A549 (cell line): ENCODE data around the gene HDC. TPM values are rescaled to one million over a fixed set of nuclear protein-coding genes. Genes with fewer than 3 reads are reported as not detected.

Experiments
- ATAC-seq, 2 experiments: fragments of 200-7000 bp in 1 of 2; fragments of >200 bp in 1 of 2; cut with Nextera tagmentation in 1 of 2; cut with Tn5 transposase in 1 of 2; 3 replicates each; pipeline versions ENCODE4 v1.8.0 to v1.9.1; 2018 to 2020; ENCODE audit warnings: mild to moderate bottlenecking in 1 of 2, moderate library complexity in 1 of 2
- CTCF ChIA-PET: fragments of 300-600 bp; sonication (Branson Sonifier 250); formaldehyde crosslinking; extraction: SDS; loops from one replicate; lab custom pipeline; 2021; ENCODE audit warnings: antibody characterized with exemption, inconsistent platforms; lab: Yijun Ruan, JAX
- POLR2A ChIA-PET: fragments of 350-600 bp; formaldehyde crosslinking; extraction: SDS; loops from one replicate; lab custom pipeline; 2021; ENCODE audit warnings: antibody characterized with exemption, inconsistent platforms; lab: Yijun Ruan, JAX
- DNase-seq, 2 experiments: peaks; one replicate each; pipeline versions ENCODE4 v3.0.0 to v3.0.0-alpha.2; 2011 to 2016; ENCODE audit warnings: low read depth in 1 of 2, low spot score in 1 of 2
- FAIRE-seq: peaks from 2 replicates; lab custom pipeline; 2011; peaks lifted over from hg19 to GRCh38; lab: Jason Lieb, UNC
- H3K27ac ChIP-seq, 2 experiments: fragments of >200 bp; sonication (Bioruptor Twin); formaldehyde crosslinking; 3 replicates each; pipeline ENCODE4 v1.5.1; 2016 to 2017
- H3K4me1 ChIP-seq: fragments of >200 bp; sonication (Bioruptor Twin); formaldehyde crosslinking; 3 replicates; pipeline ENCODE4 v1.6.1; 2016
- H3K4me2 ChIP-seq: fragments of >200 bp; sonication (Bioruptor Twin); formaldehyde crosslinking; 3 replicates; pipeline ENCODE4 v1.6.1; 2016
- H3K4me3 ChIP-seq: fragments of >200 bp; sonication (Bioruptor Twin); formaldehyde crosslinking; 3 replicates; pipeline ENCODE4 v1.5.1; 2016
- H3K9me3 ChIP-seq: fragments of >200 bp; sonication (Bioruptor Twin); formaldehyde crosslinking; 3 replicates; pipeline ENCODE4 v1.6.1; 2016
- ATOH8 ChIP-seq: fragments of 250-450 bp; sonication (Bioruptor Pico); IDR thresholded peaks from 2 replicates; pipeline ENCODE4 v1.5.0; 2020; ENCODE audit warnings: low read depth, mild to moderate bottlenecking, moderate library complexity
- BCL3 ChIP-seq: fragments of >200 bp; sonication (Bioruptor Twin); formaldehyde crosslinking; IDR thresholded peaks from 3 replicates; pipeline ENCODE4 v1.6.1; 2016
- BHLHE40 ChIP-seq: IDR thresholded peaks from 2 replicates; pipeline ENCODE4 v1.6.1; 2012; ENCODE audit warnings: low read depth, low read length, inconsistent platforms
- CEBPB ChIP-seq, 2 experiments: fragments of >200 bp in 1 of 2; sonication (Bioruptor Twin) in 1 of 2; formaldehyde crosslinking in 1 of 2; IDR thresholded peaks; 2 replicates each; pipeline ENCODE4 v1.6.1; 2012 to 2016
- CHD4 ChIP-seq: fragments of 200-600 bp; sonication (generic); IDR thresholded peaks from 2 replicates; pipeline ENCODE4 v1.6.1; 2016; ENCODE audit warnings: antibody characterized with exemption, mild to moderate bottlenecking, borderline replicate concordance
- GATA3 ChIP-seq: IDR thresholded peaks from 2 replicates; pipeline ENCODE4 v1.6.1; 2012; ENCODE audit warnings: borderline replicate concordance
- HDAC2 ChIP-seq: fragments of 200-600 bp; sonication (generic); IDR thresholded peaks from 2 replicates; pipeline ENCODE4 v1.6.1; 2016
- HEYL ChIP-seq: fragments of 250-450 bp; sonication (Bioruptor Pico); IDR thresholded peaks from 2 replicates; pipeline ENCODE4 v1.8.0; 2021; ENCODE audit warnings: mild to moderate bottlenecking, moderate library complexity
- HMGXB4 ChIP-seq: fragments of 250-450 bp; sonication (Bioruptor Pico); IDR thresholded peaks from 2 replicates; pipeline ENCODE4 v1.5.0; 2021; ENCODE audit warnings: mild to moderate bottlenecking, moderate library complexity, borderline replicate concordance
- JUNB ChIP-seq: fragments of >200 bp; sonication (Bioruptor Twin); formaldehyde crosslinking; IDR thresholded peaks from 2 replicates; pipeline ENCODE4 v1.6.1; 2016
- MAFK ChIP-seq: fragments of 450-650 bp; IDR thresholded peaks from 2 replicates; pipeline ENCODE4 v1.6.1; 2014; ENCODE audit not compliant: partially characterized antibody
- NFE2L2 ChIP-seq: fragments of 150-350 bp; conservative IDR thresholded peaks from 2 replicates; pipeline ENCODE4 v1.6.1; 2014; ENCODE audit warnings: low read length
- NR3C1 ChIP-seq: fragments of >200 bp; sonication (Bioruptor Twin); formaldehyde crosslinking; IDR thresholded peaks from 3 replicates; pipeline ENCODE4 v1.6.1; 2017
- PBX3 ChIP-seq: IDR thresholded peaks from 2 replicates; pipeline ENCODE4 v1.6.1; 2012
- RARB ChIP-seq: fragments of 250-450 bp; sonication (Bioruptor Pico); IDR thresholded peaks from 2 replicates; pipeline ENCODE4 v1.8.0; 2021; ENCODE audit warnings: mild to moderate bottlenecking, moderate library complexity
- TFCP2L1 ChIP-seq: fragments of 250-450 bp; sonication (Bioruptor Pico); IDR thresholded peaks from 2 replicates; pipeline ENCODE4 v1.5.0; 2021; ENCODE audit warnings: mild to moderate bottlenecking
- TP53 ChIP-seq: fragments of 250-450 bp; sonication (Bioruptor Pico); IDR thresholded peaks from 2 replicates; pipeline ENCODE4 v1.5.0; 2021; ENCODE audit warnings: mild to moderate bottlenecking, moderate library complexity
- ZFP36 ChIP-seq: fragments of 450-650 bp; IDR thresholded peaks from 2 replicates; pipeline ENCODE4 v1.6.1; 2014; ENCODE audit warnings: borderline replicate concordance; ENCODE audit not compliant: partially characterized antibody
- ZNF302 ChIP-seq: fragments of 250-450 bp; sonication (Bioruptor Pico); IDR thresholded peaks from 2 replicates; pipeline ENCODE4 v1.9.0; 2021; ENCODE audit warnings: inconsistent platforms, mild to moderate bottlenecking, moderate library complexity
- ZSCAN20 ChIP-seq: fragments of 250-450 bp; sonication (Bioruptor Pico); IDR thresholded peaks from 2 replicates; pipeline ENCODE4 v1.8.0; 2022; ENCODE audit warnings: mild to moderate bottlenecking, moderate library complexity
- WGBS: methylation state at CpG from one replicate; pipeline ENCODE4 v1.1.6; 2017; ENCODE audit errors: missing lambda C conversion rate; 5-methylcytosine and 5-hydroxymethylcytosine counted together
- polyA plus RNA-seq, 4 experiments: library from polyadenylated mRNA; depleted of rRNA in 3 of 4; stranded (reverse); fragments of >200 nt; fragmentation: RNase III in 1 of 4; extraction: RNeasy Plus Mini Kit Qiagen cat#74134 plus additional on column Dnase treatment in 1 of 4; gene quantifications; 2 replicates in 3 of 4; 3 replicates in 1 of 4; pipeline ENCODE4 v1.2.3, GENCODE V29; 2011 to 2017

Gene HDC
- polyA plus RNA-seq, 2 of the 4 experiments (the other 2 are of a cell fraction): 0.09 to 0.13 TPM

GRCh38 chr15:50218291-50218690 is 47.2 kb downstream of the HDC start (continued):
- TF ChIP-seq HMGXB4 (CRISPR knock-in tag) (no peak), TP53 (CRISPR knock-in tag) (no peak), HDAC2 (no peak), ZFP36 (no peak)

- FAIRE-seq (no peak), DNase-seq (peak in 1 of 2 experiments; percentile 56), ATAC-seq (no peak; a peak in 1 of 6 replicates)
- POLR2A ChIA-PET: no interaction called here
- H3K27ac ChIP-seq: peak overlapping the region; percentile 29 to 73; a peak in 5 of 6 replicates
- H3K4me1 ChIP-seq: peaks cover 10% of the 10 kb centered on the region
- H3K4me2 ChIP-seq: no peak overlapping the region
- 72% methylated on average over 8 of the region's 8 CpGs for WGBS
- no peak overlapping the region for H3K4me3 ChIP-seq
- TF ChIP-seq CHD4 (no peak), GATA3 (no peak), MAFK (peak; percentile 34), NFE2L2 (0 out of 2 replicates have a peak, but pooled peaks have one; percentile 17)
- H3K9me3 ChIP-seq: peaks cover 18% of the 10 kb centered on the region; the same call in 2 of the 3 replicates
- CTCF ChIA-PET: interaction anchor here (0.9 to 2.6 kb wide), 4 partner anchors 19 to 105 kb away, joined by 3 to 7 read pairs (median 4); no protein-coding TSS in a partner anchor
Observed at GRCh38 chr15:50210462-50211157, 54.9 kb downstream of the HDC start.

- peak overlapping the region in 1 of 2 experiments; percentile 73; a peak in 2 of 6 replicates for H3K27ac ChIP-seq
- TF ChIP-seq TP53 (CRISPR knock-in tag) (no peak), ATOH8 (no peak), NR3C1 (no peak), HEYL (no peak), BHLHE40 (no peak), TFCP2L1 (no peak), CEBPB (IDR thresholded peaks at IDR 0.05) (no peak), JUNB (no peak), RARB (no peak), HMGXB4 (CRISPR knock-in tag) (no peak), BCL3 (no peak), PBX3 (no peak), ZSCAN20 (CRISPR knock-in tag) (no peak), ZNF302 (CRISPR knock-in tag) (no peak), MAFK (no peak)
- FAIRE-seq (no peak), ATAC-seq (no peak), DNase-seq (no peak)
- 94% methylated on average over 4 of the region's 4 CpGs for WGBS
- H3K4me1 ChIP-seq: peaks cover 10% of the 10 kb centered on the region
- CTCF ChIA-PET: interaction anchor here (0.9 to 2.6 kb wide), 4 partner anchors 20 to 106 kb away, joined by 3 to 7 read pairs (median 4); no protein-coding TSS in a partner anchor
- POLR2A ChIA-PET: no interaction called here
- peaks cover 15% of the 10 kb centered on the region; the same call in 2 of the 3 replicates for H3K9me3 ChIP-seq
- no peak overlapping the region for H3K4me2 ChIP-seq
- no peak overlapping the region for H3K4me3 ChIP-seq
Observed at GRCh38 chr15:50209809-50210208, 55.7 kb downstream of the HDC start.
